Stimulated activated CD8-positive, alpha-beta memory T cell treated with anti-CD3 and anti-CD28 coated beads, Interleukin-12 subunit alpha, Interleukin-12 subunit beta, amount 100 ng/mL, for 24 hours (primary cell): Measurements from ENCODE around the gene PSMD9.
A peak's percentile ranks its signal among the peaks of the same experiment; 100 is the strongest.
"Not testable (repeated sequence)": the region's sequence is repeated elsewhere in the genome, so short reads cannot be mapped to it uniquely, and the experiment has no call there.

Experiments used
- DNase-seq: peaks from one replicate; pipeline ENCODE4 v3.0.0-alpha.2; 2020; ENCODE audit errors: extremely low read depth

The PSMD9 gene, protein sequence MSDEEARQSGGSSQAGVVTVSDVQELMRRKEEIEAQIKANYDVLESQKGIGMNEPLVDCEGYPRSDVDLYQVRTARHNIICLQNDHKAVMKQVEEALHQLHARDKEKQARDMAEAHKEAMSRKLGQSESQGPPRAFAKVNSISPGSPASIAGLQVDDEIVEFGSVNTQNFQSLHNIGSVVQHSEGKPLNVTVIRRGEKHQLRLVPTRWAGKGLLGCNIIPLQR

GRCh38 chr12:121888478-121889273 is at the start of gene PSMD9:
TSS of gene PSMD9 (plus strand) at chr12:121888790. CDS start at chr12:121888857, 67 bp downstream.
- peak; percentile 96 for DNase-seq

DNA sequence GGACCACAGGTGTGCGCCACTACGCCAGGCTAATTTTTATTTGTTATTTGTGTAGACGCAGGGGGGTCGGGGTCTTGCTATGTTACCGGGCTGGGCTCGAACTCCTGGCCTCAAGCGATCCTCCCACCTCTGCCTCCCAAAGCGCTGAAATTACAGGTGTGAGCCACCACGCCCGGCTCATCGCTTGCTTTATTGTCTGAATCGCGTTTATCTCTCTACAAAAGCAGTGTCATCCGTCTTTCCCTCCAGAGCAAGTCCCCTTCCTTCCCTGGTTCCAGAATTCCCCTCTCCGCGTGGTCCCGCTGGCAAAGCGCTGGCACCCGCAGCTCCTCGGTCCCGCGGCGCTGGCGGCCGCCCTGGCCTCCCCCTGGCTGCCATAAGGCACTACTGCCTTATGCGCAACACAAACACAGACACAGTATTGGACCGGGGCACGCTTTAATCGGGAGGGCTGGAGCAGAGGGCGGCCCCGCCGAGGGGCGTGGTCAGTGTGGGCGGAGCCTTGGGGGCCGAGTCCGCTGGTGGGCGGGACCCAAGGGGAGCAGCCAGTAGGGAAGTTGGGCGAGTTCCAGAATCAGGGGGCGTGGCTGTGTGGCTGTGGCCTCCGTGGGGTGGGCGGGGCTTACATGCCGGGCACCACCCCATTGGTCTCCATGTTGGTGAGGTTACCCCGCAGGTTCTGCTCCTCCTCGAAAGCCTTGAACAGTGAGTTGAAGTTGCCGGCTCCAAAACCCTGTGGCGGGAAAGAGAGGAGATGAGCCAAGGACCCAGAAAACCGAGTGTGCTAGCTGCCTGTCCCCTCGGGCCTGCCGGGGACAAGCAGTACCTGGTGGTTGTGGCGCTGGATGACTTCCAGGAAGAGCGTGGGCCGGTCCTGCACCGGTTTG is 49.2 kb upstream of the PSMD9 start:
- peak; percentile 98 for DNase-seq

GRCh38 chr12:121839993-121840761 is 48.4 kb upstream of the PSMD9 start:
- no peak for DNase-seq

- DNase-seq = no peak
These were observed 45.2 kb upstream of the PSMD9 start for GRCh38 chr12:121843236-121843982.

- DNase-seq = no peak
These were observed 42.9 kb upstream of the PSMD9 start for GRCh38 chr12:121845701-121846100.

DNA sequence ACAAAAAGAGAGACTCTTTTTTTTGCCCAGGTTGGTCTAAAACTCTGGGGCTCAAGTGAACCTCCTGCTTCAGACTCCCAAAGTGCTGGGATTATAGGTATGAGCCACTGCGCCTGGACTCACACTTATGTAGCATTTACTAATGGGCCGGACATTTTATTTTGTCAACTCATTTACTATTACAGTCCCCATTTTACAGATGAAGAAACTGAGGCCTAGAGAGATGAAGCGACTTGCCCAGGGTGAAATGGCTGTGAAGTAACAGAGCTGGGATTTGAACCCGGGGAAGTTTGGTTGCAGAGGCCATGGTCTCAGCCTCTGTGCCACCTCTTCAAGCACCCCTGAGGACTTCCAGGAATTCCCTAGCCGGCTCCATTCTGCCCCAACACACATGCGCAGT is 39.4 kb upstream of the PSMD9 start:
- DNase-seq = no peak

DNA sequence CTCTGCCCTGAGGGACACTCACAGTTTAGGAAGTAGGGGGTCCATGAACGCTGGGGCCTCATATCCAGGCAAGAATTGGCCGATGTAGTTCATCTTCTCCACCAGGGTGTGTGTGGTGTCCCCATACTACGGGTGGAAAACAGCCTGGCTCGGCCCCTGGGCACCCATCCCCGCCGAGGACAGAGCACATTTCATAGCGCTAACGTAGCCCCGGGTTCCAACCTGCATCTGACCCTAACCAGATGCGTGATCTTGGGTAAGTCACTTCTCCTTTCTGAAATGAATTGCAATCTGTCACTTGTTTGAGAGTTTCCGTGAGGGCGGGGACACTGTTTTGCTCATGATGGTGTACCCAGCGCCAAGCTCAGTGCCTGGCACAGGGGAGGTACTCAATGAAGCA is 38.9 kb upstream of the PSMD9 start:
- no peak for DNase-seq

DNA sequence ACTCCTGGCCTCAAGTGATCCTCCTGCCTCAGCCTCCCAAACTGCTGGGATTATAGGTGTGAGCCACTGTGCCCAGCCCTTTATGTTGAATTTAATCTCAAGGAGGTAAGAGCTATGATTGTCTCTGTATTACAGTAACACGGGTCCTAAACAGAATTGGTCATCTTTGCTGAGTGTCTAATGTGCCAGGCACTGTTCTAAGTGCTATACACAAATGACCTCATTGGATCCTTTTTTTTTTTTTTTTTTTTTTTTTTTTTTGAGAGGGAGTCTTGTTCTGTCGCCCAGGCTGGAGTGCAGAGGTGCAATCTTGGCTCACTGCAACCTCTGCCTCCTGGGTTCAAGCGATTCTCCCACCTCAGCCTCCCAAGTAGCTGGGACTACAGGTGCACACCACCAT is 36.2 kb upstream of the PSMD9 start:
- DNase-seq = not testable (repeated sequence)

DNA sequence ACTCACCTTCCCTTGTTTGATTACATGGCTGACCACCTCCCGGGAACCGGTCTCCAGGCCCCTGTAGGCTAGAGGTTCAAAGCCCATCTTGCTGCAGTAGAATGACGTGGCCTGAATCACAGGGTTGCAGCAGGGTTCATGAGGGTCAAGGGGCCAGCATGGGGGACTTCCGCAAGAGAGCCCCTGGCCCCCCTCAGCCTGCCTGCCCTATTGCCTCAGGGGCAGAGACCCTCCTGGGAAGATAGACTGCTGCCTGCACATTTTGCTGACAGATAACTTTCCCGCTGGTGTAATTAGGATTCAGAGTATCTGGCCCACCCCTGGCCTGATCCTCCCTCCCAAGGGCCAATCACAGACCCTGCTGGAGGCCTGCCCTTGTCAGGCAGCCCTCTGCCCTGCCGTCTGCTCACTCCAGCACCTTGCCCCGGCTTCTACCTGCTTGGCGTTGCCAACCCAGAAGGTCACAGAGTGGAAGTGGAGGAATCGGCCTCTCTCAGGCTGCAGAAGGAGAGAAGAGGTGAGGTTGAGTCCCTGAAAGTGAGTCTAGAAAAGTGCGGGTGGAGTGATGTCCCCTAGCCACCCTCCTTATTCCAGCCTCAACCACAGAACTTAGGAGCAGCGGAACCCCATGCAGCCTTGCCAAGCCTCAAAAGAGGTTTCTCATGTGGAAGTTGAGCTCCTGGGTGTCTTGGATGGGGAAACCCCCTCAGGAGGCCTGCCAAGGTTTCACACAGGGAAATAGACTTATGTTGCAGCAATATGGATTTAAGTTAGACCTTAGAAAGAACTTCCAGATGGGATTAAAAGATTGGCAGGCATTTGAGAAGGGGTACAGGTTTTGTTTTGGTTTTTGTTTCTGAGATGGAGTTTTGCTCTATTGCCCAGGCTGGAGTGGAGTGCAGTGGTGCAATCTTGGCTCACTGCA is 31.0 kb upstream of the PSMD9 start:
- no peak for DNase-seq

DNA sequence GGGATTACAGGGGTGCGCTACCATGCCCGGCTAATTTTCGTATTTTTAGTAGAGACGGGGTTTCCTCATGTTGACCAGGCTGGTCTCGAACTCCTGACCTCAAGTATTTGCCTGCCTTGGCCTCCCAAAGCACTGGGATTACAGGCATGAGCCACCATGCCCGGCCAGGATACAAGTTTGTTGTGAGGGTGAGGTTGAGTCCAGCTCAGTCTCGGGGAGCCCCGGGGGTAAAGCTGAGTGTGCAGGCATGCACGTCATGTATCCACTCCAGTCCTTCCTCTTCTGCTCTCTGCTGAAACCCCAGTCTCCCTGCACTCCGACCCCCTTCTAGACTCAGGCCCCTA is 30.3 kb upstream of the PSMD9 start:
- DNase-seq = no peak

DNA sequence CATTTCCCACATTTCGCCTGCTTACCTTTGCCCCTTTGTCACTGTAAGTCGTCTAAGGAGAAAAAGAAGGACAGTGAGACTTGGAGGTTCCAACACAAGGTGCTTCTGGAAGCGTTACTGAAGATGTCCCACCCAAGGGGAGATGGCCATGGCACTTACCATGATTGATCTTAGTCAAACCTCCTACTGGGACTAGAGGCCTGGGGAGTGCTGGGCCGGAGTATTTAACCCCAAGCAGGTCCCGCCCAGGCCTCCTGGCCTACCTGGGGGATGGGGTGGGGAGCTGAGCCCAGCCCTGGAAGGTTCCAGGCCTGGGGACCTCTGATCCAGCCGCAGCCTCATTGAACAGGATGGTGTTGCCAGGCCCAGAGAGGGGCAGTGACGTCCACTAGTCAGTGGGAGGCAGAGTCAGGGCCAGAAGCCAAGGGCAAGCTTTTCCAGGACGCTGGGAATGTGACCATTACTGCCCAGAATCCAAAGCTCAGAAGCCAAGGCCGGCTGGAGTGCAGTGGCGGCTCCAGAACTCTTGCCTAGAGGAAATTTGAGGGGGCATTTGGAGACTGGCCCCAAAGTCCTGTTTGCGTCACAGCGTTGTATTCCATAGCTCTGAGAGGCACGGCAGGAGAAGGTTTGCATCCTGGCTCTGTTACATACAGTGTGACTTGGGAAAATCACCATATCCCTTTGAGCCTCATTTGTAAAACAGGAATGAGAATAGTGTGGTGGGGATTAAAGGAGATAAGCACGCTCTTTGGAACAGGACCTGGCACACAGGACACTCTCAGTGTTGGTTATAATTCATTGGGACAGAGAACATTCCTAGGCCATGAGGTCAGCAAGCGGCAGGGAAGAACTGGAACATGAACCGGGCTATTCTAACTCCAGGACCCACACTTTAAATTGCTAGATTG is 29.7 kb upstream of the PSMD9 start, which contains the start of gene HPD:
Gene HPD, minus strand, starts transcription at position 198 of the 911 bp plus-strand sequence. Its CDS starts 36 bp downstream, at position 162.
- DNase-seq = no peak

DNA sequence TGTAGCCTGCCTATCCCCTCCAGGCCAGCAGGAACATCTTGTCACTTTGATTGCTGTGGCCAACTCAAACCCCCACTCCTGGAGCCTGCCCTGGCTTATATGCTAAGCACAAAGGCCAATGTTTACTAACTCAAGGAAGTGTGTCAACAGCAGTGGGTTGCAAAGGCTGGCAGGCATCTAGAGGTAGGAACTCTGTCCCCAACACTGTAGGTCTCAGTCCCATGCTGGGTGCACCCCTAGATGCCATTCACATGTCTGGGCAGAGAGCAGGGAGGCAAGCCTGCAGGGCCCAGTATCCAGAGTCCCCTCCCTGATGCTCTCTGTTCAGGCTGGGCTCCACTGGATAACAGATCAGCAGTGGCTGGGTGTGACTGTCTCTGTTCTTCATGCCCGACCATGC is 28.3 kb upstream of the PSMD9 start:
- DNase-seq = no peak

DNA sequence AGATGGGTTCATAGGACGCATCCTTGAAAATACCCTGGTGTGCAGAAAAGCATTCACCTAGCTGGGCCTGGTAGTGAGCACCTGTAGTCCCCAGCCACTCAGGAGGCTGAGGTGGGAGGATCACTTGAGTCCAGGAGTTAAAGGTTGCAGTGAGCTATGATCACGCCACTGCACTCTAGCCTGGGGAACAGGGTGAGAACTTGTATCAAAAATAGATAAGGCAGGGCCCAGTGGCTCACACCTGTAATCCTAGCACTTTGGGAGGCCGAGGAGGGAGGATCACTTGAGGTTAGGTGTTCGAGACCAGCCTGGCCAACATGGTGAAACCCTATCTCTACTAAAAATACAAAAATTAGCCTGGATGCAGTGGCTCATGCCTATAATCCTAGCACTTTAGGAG is 27.9 kb upstream of the PSMD9 start:
- DNase-seq = not testable (repeated sequence)

- no peak for DNase-seq
These were observed 26.8 kb upstream of the PSMD9 start for GRCh38 chr12:121861636-121862254.

GRCh38 chr12:121866331-121866730 is 22.3 kb upstream of the PSMD9 start:
- no peak for DNase-seq

GRCh38 chr12:121869229-121869628 is 19.4 kb upstream of the PSMD9 start:
- not testable (repeated sequence) for DNase-seq

DNA sequence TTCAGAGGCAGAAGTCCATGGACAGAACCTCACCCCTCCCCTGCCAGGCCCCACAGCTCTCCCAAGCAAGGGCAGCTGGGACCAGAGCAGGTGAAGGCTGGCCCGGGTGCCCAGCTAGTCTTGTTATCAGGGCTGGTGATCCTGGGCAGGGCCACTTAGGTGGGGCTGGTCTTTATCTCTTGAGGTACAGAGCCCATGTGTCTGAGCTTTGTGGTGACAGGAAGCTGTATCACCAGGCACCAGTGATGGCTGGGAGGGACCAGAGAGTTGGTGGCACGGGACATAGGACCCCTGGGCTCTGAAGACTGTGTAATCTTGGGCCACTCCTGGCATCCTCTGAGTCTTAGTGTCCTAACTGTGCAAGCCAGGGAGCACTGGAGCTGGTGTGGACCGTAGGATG is 17.1 kb upstream of the PSMD9 start:
- no peak for DNase-seq

- DNase-seq = no peak
These were observed 15.9 kb upstream of the PSMD9 start for GRCh38 chr12:121872546-121873215.
